ENCODE results near the gene CRYBG1. TPM values are rescaled to one million over a fixed set of nuclear protein-coding genes. Genes with fewer than 3 reads are reported as not detected.

CRYBG1 gene
- total and polyA plus RNA-seq, 2 of the 13 experiments (the other 11 are each of a cell fraction or from before 2014, with no cell fraction given), result 10.1 to 21.9 TPM

GRCh38 chr6:106510090-106510970 is 149.8 kb downstream of the CRYBG1 start (continued):
- TF ChIP-seq HMGXB4 (CRISPR knock-in tag; IDR thresholded peaks at IDR 0.05; ENCODE audit: borderline replicate concordance in 1 of 2, low read depth in 1 of 2) (peak; percentile 47 to 65), MYNN (CRISPR knock-in tag; IDR thresholded peaks at IDR 0.05; ENCODE audit: low read depth) (no peak), MEIS1 (CRISPR knock-in tag; IDR thresholded peaks at IDR 0.05; ENCODE audit: borderline replicate concordance) (no peak), BRCA1 (CRISPR knock-in tag; IDR thresholded peaks at IDR 0.05) (no peak), KLF16 (CRISPR knock-in tag; IDR thresholded peaks at IDR 0.05) (no peak), MTERF4 (CRISPR knock-in tag; IDR thresholded peaks at IDR 0.05) (no peak), ZNF790 (CRISPR knock-in tag; IDR thresholded peaks at IDR 0.05; ENCODE audit: borderline replicate concordance) (no peak), SPEN (CRISPR knock-in tag; IDR thresholded peaks at IDR 0.05; ENCODE audit: low read depth) (no peak), TARDBP (CRISPR knock-in tag; IDR thresholded peaks at IDR 0.05) (no peak), ZNF317 (CRISPR knock-in tag; IDR thresholded peaks at IDR 0.05) (no peak), MTA3 (CRISPR knock-in tag; IDR thresholded peaks at IDR 0.05) (no peak), CCDC6 (CRISPR knock-in tag; IDR thresholded peaks at IDR 0.05) (no peak), SNAPC5 (CRISPR knock-in tag; IDR thresholded peaks at IDR 0.05; ENCODE audit: borderline replicate concordance) (peak; percentile 45; the same call in 1 of the 2 replicates), ISX (CRISPR knock-in tag; conservative IDR thresholded peaks at IDR 0.05) (no peak), BRD4 (CRISPR knock-in tag; IDR thresholded peaks at IDR 0.05) (no peak), ATRX (CRISPR knock-in tag; IDR thresholded peaks at IDR 0.05; ENCODE audit: borderline replicate concordance) (no peak), PHF5A (CRISPR knock-in tag; IDR thresholded peaks at IDR 0.05; ENCODE audit: low read depth, unreplicated experiment) (no peak), ZXDC (CRISPR knock-in tag; IDR thresholded peaks at IDR 0.05) (no peak), DDIT3 (CRISPR knock-in tag; IDR thresholded peaks at IDR 0.05) (no peak), ZNF772 (CRISPR knock-in tag; IDR thresholded peaks at IDR 0.05) (no peak), ZNF205 (CRISPR knock-in tag; IDR thresholded peaks at IDR 0.05) (no peak), CHD4 (IDR thresholded peaks at IDR 0.05; ENCODE audit: borderline replicate concordance, low read length) (no peak), MLX (CRISPR knock-in tag; IDR thresholded peaks at IDR 0.05) (no peak), NR2F2 (IDR thresholded peaks at IDR 0.05; ENCODE audit: borderline replicate concordance, low read depth) (no peak)
